GM19043 (cell line): ENCODE results near the gene ATP1A2.
"Not testable (repeated sequence)": the region's sequence is repeated elsewhere in the genome, so short reads cannot be mapped to it uniquely, and the experiment has no call there.

ENCODE experiments used
- ATAC-seq: cut with Tn5 transposase; IDR thresholded peaks from one replicate; pipeline ENCODE4 v1.9.1; 2021; ENCODE audit warnings: low read depth; ENCODE audit not compliant: unreplicated experiment

The ATP1A2 gene

DNA sequence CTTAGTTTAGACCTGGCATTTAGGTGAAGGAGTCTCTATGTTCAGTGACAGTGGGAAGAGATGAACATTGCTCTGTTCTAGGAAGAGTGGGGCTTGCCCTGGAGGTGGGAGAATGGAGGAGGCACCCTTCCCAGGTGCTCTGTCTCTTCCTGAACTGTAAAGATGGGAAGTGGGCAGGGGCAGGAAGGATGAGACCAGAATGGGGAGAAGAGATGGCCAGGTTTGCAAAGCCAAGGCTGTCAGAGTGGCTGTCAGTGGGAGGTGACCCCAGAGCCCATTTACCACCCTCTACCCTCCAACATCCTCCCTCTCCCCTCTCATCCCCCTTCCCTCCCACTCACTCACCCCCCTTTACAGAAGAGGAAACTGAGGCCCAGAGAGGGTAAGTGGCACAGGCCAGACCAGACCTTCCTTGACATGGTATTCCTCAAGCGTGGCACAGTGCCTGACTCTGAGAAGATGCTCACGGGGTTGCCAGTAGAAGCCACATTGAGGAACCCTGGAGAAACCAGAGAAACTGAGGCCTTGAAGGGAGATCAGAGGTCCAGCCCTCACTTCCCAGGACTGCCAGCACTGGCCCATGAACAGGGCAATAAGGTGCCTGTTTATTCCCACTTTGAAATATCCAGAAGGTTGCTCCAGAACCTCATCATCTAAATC lies 15.7 kb upstream of the ATP1A2 start:
- no peak for ATAC-seq

DNA sequence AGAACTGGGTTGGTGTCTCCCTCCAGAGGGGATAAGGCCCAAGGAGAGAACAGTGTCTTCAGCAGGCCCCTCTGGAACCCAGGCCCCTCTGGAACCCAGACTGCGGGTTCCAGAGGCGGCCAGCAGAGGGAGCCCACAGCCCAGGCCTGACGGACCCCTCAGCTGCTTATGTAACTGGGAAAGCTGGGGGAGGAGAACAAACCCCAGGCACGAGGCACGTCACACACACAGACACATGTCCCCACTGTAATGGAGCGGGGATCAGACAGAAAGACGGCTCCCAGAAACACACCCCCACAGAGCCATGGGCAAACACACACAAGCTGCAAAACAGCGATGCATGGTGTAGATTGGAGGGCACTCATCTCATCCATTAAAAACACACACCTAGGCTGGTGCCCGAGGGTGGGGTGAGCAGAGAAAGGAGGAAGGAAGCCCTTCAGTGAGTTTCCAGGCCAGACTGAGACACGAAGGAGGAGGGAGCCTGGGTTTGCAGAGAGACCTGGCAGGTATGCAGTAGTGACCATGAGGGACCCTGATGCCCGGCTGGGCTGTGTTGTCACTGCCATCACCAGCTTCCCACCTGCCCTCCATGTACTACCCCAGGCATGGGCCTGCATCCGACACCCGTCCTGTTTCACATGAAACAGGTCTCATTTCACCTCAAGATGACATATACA lies 14.4 kb upstream of the ATP1A2 start:
- no peak for ATAC-seq

DNA sequence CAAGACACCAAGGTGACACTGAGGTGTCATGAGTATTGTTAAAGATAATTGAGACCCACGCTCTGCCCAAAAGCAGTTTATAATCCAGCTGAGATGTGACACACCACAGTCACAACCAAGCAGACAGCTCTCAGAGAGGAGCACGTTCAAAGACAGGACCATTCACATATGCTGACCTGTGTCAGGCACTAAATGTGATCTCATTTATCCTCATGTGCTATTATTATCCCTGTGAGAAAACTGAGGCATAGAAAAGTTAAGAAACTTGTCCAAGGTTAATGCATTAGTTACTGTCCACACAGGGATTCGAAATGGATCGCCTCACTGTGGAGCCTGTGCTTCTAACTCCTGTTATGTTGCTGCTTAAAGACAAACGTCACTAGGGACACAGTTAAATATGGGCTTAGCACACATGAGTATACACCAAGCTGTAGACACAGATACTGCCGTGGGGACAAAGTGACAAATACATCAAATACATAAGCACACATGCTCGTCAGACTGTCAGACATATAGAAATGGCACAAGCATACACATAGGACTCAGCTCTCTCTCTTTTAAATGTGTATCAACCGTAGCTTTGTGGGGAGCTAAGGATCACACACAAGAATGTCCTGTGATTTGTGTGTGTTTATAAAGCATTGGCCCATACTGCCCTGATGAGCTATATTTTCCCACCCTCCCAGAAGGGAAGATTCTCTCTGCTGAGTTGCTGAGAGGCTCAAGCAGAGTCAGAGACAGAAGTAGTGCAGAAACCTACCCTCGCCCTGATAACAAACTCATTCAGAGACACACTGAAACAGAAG lies 13.6 kb upstream of the ATP1A2 start:
- no peak for ATAC-seq

DNA sequence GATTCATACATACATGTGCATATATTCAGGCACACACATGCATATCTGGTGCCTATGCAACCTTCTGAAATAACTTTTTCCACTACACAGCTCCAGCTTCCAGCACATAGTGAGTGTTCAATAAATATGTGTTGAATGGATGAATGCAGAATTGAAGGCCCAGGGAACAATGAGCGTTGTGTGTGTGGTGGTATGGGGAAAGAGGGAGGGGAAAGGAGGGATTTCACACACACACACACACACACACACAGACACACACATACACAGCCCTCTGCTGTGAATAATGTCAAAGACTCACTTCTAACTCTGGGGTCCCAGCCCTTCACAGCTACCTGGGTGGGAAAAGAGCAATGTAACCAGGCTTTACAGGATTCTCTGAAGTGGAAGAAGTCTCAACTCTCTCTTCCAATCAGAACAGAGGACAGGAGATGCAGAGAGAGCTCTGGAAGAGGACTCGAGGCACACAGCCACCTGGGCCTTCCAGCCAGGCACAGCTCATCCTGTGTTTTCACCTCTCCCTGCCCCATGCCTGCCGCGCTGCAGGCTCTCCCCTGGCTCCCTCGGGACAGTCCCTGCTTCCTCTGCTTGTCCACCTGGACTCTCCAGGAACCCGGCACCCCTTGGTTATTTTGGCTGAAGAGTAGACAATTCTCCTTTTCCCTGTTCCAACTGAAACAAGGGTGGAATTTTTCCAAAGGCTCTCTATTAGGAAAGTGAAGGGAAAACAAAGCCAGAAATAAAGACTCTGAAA lies 11.7 kb upstream of the ATP1A2 start:
- no peak for ATAC-seq

DNA sequence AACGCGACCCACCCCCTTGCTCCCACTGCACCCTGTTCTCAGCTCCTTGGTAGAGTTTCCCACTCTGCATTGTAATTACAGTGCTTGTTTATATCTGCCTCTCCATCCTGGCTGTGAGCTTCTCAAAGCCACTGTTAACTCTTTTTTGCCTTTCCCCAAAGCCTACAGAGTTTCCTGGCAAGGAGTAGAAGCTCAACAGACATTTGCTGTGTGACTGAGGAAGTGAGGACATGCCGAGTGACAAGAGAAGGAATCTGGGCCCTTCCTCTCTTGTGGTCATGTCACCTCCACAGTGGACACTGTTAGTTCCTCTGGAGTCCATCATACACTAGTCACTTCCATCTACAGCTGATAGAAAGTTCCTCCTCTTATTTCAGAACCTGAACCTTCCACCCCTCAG lies 11.1 kb upstream of the ATP1A2 start:
- no peak for ATAC-seq

DNA sequence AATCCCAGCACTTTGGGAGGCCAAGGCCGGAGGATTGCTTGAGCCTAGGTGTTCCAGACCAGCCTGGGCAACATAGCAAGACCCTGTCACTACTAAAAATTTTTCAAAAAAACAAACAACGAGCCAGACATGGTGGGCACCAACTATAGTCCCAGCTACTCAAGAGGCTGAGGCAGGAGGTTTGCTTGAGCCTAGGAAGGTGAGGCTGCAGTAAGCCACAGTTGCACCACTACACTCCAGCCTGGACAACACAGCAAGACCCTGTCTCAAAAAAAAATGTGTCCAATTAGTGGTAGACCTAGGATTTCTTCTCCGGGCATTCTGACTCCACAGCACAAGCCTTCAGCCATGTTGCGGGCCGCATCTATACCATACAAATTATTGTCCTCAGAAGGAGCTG lies 10.4 kb upstream of the ATP1A2 start:
- ATAC-seq = no peak

DNA sequence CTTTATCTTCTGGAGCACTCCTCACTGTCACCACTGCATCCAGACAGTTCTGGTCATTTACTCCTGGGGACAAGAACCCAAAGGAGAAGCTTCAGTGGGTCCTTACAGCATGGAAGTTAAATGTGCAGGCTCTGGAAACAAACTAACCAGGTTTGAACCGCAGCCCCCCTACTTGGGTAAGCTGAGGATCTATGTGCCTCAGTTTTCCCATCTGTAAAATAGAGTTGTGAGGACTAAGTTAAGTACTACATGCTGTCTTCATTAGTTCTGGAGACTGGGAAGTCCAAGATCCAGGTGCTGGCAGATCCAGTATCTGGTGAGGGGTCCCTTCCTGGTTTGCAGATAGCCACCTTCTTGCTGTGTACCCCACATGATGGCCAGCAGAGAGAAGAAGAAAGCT lies 8.0 kb upstream of the ATP1A2 start:
- ATAC-seq = no peak

DNA sequence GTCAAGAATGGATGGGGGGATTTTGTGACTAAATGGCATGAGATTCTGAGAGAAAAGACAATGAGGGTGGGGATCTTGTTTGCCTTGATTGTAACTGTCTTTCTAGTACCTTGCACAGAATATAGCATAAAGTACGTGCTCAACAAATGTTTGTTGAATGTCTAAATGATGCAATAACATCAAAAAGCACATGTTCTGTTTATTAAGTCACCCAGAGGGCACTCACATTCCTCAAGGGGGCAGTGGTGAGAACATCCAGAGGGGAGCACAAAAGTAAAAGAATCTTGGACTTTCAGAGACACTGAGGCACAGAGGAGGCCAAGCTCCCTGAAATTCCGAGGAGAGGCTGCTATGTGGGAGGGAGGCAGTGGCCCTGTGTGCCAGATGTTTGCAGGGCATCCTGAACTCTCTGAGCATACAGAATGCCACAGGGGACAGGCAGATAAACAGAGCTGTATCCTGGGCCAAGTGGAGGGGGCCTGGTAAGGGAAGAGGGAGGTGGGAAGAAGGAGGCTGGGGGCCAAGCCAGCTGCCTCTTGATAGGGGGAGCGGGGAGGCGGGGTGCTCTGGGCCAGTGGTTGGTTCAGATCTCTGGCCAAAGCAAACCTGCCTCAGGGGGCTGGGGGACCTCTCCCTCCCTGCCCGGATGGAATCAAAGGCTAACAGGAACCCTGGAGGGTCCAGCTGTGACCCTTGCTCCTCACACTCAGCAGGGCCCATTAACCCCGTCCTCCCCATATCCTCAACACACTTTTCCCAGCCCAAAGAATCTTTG lies 6.5 kb upstream of the ATP1A2 start:
- ATAC-seq = no peak

DNA sequence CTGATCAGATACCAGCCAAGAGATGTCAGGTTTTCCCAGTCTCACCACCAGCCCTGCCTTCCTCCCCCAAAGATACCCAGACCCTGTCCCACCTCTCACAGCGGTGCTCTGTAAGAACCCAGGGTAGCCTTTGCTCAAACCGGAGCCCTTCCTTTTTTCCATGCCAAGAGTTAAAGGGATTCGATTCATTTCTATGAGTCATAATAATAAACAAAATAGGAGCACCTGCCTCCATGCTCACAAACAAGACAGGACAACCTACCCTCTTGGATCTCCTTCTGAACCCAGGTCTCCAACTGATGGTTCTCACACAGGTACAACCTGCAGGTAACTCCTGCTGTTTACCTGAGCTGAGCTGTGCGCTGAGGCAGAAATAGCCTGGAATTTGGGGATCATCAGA lies 5.9 kb upstream of the ATP1A2 start:
- ATAC-seq = no peak

DNA sequence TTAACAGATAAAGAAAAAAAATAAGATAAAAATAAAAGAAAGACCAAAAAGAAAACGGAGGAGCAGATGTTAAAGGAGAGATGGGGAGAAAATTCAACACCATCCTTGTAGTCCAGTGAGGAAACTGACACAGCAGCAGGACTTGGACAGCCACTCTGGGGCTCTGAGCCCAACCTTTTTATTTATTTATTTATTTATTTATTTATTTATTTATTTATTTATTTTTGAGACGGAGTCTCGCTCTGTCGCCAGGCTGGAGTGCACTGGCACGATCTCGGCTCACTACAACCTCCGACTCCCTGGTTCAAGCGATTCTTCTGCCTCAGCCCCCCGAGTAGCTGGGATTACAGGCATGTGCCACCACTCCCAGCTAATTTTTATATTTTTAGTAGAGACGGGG lies 4.1 kb upstream of the ATP1A2 start:
- ATAC-seq = not testable (repeated sequence)

DNA sequence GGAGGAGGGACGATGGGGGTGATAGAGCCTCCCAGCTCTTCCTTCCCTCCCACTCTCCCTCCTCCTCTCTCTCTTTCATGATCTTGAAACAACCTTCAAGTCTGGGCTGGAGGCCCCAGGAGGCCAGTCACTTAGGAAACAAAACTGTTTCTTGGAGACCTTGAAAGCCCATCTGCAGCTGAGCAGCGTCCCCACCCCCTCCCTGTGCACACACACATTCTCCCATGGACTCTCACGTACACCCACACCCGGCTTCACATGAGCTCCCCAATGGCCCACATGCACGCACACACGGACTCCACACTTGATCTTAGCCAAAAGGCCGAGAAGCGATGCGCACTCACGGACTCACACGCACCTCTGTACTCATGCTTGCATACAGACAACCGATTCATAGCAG lies 3.2 kb upstream of the ATP1A2 start:
- no peak for ATAC-seq

DNA sequence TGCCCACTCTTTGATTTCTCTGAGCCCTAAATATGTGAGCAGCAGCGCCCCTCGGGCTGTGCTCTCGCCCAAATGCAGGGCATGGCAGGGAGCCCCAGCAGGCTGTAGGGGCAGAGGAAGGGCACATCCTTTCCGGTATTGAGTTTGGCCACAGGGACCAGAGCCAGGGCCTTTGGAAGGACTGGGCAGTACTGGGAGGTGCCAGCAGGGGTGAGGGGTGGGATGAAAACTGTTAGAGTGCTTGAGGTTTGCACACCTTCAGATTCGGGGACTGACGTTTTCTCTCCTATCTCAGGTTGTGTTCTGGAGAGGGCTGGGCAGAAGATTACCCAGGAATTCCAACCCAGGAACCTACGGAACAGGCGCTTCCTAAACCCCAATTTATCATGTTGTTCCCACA lies 2.2 kb upstream of the ATP1A2 start:
- ATAC-seq = no peak

DNA sequence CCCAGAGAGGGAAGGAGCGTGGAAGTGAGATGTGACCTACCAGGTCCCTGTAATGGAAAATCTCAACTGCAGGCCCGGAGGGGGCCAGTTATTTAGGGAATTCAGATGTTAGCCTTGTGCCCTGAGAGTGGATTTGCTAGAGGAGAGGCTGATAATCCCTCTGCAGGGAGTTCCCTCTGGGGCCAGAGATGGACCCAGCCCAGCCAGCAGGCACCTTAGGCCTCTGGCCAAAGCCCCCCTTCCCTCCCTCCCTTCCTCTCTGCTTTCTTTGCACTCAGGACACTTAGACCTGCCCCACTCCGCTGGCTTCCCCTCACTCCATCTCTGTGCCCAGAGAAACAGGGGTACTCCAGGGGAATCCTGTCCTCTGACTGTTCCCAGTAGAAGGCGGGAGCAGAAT lies 1.5 kb upstream of the ATP1A2 start:
- ATAC-seq = no peak

DNA sequence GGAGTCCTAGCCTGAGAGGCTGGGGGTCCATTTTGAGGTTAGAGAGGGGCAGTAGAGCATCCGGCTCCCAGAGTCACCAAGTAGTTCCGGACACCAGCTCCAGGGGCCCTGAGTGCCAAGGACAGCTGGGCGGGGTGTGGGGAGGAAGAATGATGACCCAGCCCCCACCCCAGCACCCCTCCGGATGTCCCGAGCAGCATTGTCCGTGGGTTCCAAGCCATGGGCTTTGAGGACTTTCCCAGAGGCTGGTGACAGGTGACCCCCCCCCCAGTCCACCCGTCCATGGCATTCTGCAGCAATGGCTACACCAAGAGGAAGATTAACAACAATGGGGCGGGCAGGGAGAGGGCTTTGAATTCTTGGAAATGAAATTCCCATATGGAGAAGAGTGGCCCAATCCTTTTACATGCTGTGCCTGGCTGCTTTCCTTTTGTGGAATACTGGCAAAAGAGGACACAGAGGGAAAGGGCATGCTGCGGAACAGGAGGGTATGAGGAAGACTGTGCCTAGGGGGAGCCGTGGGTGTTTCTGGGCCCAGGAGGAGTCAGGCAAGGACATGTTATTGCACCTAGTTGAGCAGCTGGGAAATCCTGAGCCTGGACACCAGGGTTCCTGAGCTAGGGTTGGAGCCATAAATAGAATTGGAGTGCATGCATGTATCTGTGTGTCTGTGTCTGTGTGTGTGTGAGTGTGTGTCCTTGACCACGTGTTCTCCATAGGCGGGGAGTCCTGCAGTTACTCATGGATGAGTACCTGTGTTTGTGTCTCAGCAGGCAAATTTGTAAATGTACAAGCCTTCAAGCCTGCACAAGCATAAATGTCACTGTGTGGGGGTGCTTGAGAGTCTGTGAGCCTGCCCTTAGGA lies 956 bp downstream of the ATP1A2 start:
- no peak for ATAC-seq

DNA sequence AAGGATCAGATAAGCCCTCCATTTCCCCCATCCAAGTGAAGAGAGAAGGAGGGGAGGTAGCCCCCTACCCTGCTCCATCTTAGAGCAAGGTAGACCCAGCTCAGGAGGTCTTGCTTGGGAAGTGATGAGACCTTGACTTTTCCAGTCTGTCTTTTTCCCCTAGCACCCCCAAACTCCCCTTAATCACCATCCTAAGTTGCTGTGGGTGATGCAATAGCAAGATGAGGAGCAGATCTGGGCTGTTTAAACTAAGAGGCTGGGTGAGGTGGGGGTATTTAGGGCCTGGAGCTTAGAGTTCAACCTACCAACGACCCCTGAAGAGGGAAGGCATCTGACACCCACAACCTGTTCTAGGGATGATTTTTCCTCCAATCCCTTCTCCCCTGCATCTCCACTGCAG lies 1.7 kb downstream of the ATP1A2 start:
- ATAC-seq = no peak

DNA sequence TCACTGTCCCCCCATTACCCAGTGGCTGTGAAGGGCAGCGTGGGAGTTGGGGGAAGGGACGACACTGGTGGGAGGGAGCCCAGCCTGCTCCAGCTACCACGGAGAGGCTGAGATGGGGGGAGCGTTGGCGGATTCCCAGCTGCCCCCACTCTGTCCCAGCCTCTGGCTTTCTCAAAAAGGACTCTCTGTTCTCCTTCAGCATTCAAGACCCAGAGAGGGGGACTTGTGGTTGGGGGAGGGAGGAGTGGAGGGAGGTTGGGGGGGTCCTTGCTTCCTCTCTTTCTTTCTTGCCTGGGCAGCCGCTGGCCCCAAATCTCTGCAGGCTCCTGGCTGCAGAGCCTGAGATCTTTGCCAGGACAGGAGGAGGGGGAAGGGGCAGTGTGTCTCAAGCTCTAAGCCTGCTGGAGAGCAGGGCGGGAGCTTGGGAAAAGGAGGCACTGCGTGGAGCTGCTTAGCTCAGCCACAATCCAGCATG lies 2.2 kb downstream of the ATP1A2 start:
- no peak for ATAC-seq

DNA sequence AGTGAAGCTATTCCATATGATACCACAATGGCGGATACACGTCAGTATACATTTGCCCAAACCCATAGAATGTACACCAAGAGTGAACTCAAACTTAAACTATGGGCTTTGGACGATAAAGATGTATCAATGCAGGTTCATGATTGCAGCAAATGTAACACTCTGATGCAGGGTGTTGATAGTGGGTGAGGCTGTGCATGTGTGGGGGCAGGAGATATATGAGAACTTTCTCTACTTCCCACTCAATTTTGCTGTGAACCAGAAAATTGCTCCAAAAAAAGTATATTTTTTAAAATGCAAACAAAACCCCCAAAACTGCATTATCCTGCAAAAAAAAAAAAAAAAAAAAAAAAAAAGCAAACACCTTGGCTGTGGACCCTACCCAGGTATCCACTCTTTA lies 3.4 kb downstream of the ATP1A2 start:
- no peak for ATAC-seq

DNA sequence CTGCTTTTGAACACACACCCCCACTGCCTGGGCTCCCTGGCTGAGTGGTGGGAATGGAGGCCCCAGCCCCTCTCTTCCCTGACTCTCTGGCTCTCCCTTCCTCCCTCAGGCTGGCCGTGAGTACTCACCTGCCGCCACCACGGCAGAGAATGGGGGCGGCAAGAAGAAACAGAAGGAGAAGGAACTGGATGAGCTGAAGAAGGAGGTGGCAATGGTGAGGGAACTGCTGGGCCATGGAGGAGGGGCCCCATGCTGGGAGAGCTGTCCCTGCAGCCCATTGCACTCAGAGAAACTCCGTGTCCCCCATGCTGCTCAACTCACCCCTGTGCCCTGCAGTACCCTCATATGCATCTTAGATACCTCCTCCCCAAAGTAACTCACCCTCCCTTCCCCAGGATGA lies 5.2 kb downstream of the ATP1A2 start:
- ATAC-seq = no peak

DNA sequence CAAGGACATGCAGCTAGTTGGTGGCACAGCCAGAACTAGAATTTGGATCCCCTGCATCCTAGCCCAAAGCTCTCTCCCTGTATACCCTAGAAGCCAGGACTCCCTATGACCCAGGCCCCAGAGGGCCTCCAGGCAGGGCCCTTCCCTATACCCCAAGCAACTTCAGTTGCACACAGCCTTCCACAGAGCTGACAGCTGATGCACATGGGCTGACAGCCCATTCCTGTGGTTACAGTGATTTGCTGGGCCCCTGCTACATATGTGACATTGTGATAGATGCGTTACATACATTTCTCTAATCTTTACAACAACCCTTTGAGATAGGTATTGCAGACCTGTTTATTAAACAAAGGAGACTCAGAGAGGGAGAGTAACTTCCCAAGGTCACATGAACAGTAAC lies 5.8 kb downstream of the ATP1A2 start:
- no peak for ATAC-seq
